ENCODE data around the gene NLN. TPM values are rescaled to one million over a fixed set of nuclear protein-coding genes. Genes with fewer than 3 reads are reported as not detected.

NLN gene
- total RNA-seq, 1 donor from 2014 or later: 4.7 TPM

DNA sequence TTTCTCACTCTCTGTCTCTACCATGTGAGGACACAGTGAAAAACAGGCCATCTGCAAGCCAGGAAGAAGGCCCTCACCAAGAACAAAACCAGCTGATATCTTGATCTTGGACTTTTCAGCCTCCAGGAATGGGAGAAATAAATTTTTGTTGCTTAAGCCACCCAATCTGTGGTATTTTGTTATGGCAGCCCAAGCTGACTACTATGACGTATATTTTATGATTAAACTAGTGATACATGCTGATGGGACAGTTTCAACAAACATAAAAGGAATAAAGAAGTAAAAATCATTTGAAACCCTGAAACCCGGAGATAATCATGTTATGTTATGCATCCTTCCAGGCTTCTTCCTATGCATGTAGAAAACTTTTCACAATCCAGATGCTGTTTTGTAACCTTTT is 132.9 kb downstream of the NLN start:
- intact Hi-C loops (cut with DNase I): no loop called here
- TF ChIP-seq, protein P1, sequence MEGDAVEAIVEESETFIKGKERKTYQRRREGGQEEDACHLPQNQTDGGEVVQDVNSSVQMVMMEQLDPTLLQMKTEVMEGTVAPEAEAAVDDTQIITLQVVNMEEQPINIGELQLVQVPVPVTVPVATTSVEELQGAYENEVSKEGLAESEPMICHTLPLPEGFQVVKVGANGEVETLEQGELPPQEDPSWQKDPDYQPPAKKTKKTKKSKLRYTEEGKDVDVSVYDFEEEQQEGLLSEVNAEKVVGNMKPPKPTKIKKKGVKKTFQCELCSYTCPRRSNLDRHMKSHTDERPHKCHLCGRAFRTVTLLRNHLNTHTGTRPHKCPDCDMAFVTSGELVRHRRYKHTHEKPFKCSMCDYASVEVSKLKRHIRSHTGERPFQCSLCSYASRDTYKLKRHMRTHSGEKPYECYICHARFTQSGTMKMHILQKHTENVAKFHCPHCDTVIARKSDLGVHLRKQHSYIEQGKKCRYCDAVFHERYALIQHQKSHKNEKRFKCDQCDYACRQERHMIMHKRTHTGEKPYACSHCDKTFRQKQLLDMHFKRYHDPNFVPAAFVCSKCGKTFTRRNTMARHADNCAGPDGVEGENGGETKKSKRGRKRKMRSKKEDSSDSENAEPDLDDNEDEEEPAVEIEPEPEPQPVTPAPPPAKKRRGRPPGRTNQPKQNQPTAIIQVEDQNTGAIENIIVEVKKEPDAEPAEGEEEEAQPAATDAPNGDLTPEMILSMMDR (IDR thresholded peaks at IDR 0.05): no peak
- no peaks in the 10 kb centered on the region for H3K36me3 ChIP-seq
- H3K9me3 ChIP-seq: no peaks in the 10 kb centered on the region
- no peak for DNase-seq (ENCODE audit: low spot score in 2 of 2)
- H3K4me1 ChIP-seq: no peaks in the 10 kb centered on the region
- H3K27me3 ChIP-seq: no peaks in the 10 kb centered on the region
- H3K27ac ChIP-seq: no peak overlapping the region
- H3K4me3 ChIP-seq: no peak overlapping the region

DNA sequence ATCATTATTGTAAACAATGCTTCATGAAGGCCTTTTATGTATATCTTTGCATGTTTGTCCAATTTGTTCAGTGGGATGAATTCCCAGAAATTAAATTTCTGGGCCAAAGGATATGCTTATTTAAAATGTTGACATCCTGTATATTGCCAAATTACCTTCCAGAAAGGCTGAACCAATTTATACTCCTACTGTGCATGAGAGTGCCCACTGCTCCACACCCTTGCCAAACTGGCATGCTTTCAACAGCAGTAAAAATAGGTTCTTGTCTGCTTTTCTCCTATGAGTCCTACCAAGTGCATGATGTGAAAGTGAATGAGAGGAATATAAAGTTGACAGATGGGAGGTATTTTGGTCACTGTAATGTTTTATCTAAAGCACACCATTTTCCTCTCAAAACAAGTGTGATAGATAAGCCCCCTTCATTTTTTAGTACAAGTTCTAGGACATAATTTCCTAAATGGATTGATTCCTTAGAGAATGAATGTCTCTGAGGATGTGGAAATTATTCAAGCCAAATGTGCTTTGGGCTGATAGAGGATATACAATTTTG is 133.8 kb downstream of the NLN start:
- H3K27me3 ChIP-seq: no peaks in the 10 kb centered on the region
- H3K4me1 ChIP-seq: no peaks in the 10 kb centered on the region
- H3K4me3 ChIP-seq: no peak overlapping the region
- no peak overlapping the region for H3K27ac ChIP-seq
- DNase-seq (ENCODE audit: low spot score in 2 of 2): no peak
- no peaks in the 10 kb centered on the region for H3K36me3 ChIP-seq
- TF ChIP-seq, protein P1 (IDR thresholded peaks at IDR 0.05): no peak
- H3K9me3 ChIP-seq: no peaks in the 10 kb centered on the region
- intact Hi-C loops (cut with DNase I): no loop called here

DNA sequence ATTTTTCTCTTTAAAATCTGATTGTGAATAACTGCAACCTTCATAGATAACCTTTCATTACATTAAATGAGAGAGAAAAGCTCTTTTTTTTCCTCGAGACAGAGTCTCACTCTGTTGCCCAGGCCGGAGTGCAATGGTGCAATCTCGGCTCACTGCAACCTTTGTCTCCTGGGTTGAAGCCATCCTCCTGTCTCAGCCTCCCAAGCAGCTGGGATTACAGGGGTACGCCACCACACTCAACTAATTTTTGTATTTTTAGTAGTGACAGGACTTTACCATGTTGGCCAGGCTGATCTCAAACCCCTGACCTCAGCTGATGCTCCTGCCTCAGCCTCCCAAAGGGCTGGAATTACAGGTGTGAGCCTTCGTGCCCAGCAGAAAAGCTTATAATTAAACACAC is 134.5 kb downstream of the NLN start:
- Histone ChIP-seq H3K4me3 (no peak overlapping the region), H3K27ac (no peak overlapping the region), H3K27me3 (no peaks in the 10 kb centered on the region), H3K36me3 (no peaks in the 10 kb centered on the region), H3K4me1 (no peaks in the 10 kb centered on the region), H3K9me3 (no peaks in the 10 kb centered on the region)
- no peak for DNase-seq (ENCODE audit: low spot score in 2 of 2)
- TF ChIP-seq, protein P1 (IDR thresholded peaks at IDR 0.05): no peak
- intact Hi-C loops (cut with DNase I): no loop called here

DNA sequence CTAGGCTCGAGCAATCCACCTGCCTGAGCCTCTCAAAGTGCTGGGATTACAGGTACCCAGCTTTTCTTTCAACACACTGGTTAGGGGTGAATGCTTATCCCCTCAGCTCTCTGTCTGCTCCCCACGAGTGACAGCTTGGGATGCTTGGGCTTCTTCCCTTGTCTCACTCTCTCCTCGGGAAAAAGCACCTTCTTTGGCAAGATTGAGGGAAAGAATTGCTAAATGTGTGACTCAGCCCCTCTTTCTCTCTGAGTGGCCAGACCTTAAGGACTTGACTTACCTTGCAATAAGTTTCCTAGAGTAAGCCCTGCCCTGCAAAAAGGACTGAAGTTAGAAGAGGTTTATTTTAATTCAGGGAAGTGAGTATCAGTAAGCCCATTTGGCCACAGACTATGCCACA is 136.3 kb downstream of the NLN start:
- Histone ChIP-seq H3K27me3 (no peaks in the 10 kb centered on the region), H3K36me3 (no peaks in the 10 kb centered on the region), H3K9me3 (no peaks in the 10 kb centered on the region), H3K27ac (no peak overlapping the region), H3K4me3 (no peak overlapping the region), H3K4me1 (no peaks in the 10 kb centered on the region)
- intact Hi-C loops (cut with DNase I): no loop called here
- TF ChIP-seq, protein P1 (IDR thresholded peaks at IDR 0.05): no peak
- no peak for DNase-seq (ENCODE audit: low spot score in 2 of 2)

DNA sequence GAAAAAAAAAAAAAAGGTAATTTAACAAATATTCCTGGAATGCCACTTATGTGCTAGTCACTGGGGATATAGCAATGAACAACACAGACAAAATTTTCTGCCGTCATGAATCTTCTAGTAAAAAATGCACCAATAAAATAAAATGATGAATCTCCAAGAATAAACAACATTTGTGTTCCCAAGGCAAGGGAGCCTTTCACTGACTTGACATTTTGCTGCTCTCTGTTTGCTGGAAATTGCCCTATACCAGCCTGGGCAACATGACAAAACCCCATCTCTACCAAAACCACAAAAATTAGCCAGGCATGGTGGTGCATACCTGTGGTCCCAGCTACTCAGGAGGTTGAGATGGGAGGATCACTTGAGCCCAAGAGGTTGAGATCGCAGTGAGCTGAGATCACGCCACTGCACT is 139.8 kb downstream of the NLN start:
- Histone ChIP-seq H3K27me3 (no peaks in the 10 kb centered on the region), H3K4me3 (no peak overlapping the region), H3K27ac (no peak overlapping the region), H3K4me1 (no peaks in the 10 kb centered on the region), H3K9me3 (no peaks in the 10 kb centered on the region), H3K36me3 (no peaks in the 10 kb centered on the region)
- DNase-seq (ENCODE audit: low spot score in 2 of 2): no peak
- TF ChIP-seq, protein P1 (IDR thresholded peaks at IDR 0.05): no peak
- intact Hi-C loops (cut with DNase I): no loop called here

DNA sequence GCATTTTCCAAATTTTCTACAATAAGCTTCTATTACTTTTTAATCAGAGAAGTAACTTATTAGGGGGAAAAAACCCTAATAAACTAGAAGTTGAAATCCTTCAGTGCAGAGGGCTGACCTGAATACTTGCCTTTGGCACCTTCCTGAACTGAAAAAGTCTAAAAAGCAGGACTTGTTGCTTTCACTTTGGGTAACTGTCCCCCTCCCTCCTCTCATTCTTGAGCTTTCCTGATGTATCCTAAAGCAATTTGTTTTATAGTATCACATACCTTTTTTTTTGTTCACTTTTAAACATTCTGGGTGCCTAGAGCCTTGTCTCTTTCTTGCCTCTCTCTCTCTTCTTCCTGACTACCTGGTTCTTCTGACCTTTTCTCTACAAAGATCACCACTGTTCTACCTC is 140.4 kb downstream of the NLN start:
- Histone ChIP-seq H3K4me3 (no peak overlapping the region), H3K4me1 (no peaks in the 10 kb centered on the region), H3K9me3 (no peaks in the 10 kb centered on the region), H3K36me3 (no peaks in the 10 kb centered on the region), H3K27ac (no peak overlapping the region), H3K27me3 (no peaks in the 10 kb centered on the region)
- TF ChIP-seq, protein P1 (IDR thresholded peaks at IDR 0.05): no peak
- DNase-seq (ENCODE audit: low spot score in 2 of 2): no peak
- intact Hi-C loops (cut with DNase I): no loop called here
